Epithelial cell of proximal tubule (primary cell): ENCODE results near the gene ELMO3. TPM values are rescaled to one million over a fixed set of nuclear protein-coding genes. Genes with fewer than 3 reads are reported as not detected.

Source experiments
- DNase-seq: peaks from one replicate; pipeline ENCODE4 v3.0.0-alpha.2; 2011; ENCODE audit warnings: low read depth
- H3K4me3 ChIP-seq: 2 replicates; pipeline ENCODE4 v1.5.1; 2011; ENCODE audit warnings: low read depth, mild to moderate bottlenecking, low read length
- CTCF ChIP-seq: conservative IDR thresholded peaks from 2 replicates; pipeline ENCODE4 v1.5.1; 2012; ENCODE audit warnings: low read depth, mild to moderate bottlenecking, low read length
- total RNA-seq: library from RNA; depleted of rRNA; stranded (reverse); fragments of >200 nt; gene quantifications from 2 replicates; pipeline ENCODE4 v1.2.3, GENCODE V29; 2015

ELMO3 gene
- total RNA-seq, 1 donor from 2014 or later = 11.0 TPM

DNA sequence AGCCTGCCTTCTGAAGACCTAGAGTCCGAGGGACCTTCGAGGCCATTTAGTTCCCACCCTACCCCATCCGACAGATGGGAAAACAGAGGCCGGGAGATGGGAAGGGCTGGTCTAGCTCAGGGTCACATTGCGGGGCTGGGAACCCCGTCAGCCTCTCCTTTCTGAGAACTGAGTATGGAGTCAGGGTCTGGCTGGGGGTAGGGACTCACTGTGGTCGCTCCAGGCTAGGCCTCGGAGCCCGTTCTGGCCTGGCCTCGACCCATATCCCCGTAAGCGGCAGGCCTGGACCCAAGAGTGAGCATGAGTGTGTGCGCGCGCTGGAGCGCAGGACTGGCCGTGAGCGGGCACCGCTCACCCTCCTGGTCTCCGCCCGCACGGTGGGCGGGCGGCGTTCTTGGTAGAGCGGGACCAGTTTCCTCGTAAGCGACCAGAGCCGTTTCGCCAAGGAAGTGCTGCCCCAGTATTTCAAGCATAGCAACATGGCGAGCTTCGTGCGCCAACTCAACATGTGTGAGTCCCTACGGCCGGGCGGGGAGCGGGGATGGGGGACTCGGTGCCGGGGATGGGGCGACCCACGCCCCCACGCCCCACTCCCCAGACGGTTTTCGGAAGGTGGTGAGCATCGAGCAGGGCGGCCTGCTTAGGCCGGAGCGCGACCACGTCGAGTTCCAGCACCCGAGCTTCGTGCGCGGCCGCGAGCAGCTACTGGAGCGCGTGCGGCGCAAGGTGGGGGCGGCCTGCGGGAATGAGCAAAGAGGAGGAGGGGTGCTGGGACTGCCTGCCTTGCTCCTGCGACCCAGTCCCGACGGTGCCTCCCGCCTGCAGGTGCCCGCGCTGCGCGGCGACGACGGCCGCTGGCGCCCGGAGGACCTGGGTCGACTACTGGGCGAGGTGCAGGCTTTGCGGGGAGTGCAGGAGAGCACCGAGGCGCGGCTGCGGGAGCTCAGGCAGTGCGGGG, 33.5 kb upstream of the ELMO3 start:
- no peak for TF ChIP-seq CTCF
- DNase-seq = no peak
- H3K4me3 ChIP-seq = peak overlapping the region; percentile 59

- TF ChIP-seq CTCF = no peak
- DNase-seq = no peak
- H3K4me3 ChIP-seq = no peak overlapping the region
Measured at GRCh38 chr16:67166110-67166547, 32.8 kb upstream of the ELMO3 start.

GRCh38 chr16:67166598-67167168, 32.2 kb upstream of the ELMO3 start:
- TF ChIP-seq CTCF = no peak
- no peak overlapping the region for H3K4me3 ChIP-seq
- no peak for DNase-seq

DNA sequence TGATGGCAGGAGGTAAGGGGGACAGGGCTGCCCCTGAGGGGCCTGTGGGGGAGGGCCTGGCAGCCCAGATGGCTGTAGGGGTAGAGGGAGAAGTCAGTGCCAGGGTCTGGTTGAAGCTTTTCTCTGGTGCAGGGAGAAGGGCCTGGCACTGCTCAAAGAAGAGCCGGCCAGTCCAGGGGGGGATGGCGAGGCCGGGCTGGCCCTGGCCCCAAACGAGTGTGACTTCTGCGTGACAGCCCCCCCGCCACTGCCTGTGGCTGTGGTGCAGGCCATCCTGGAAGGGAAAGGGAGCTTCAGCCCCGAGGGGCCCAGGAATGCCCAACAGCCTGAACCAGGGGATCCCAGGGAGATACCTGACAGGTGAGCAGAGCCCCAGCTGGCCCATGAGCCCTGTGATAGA, 31.3 kb upstream of the ELMO3 start:
- TF ChIP-seq CTCF = no peak
- no peak overlapping the region for H3K4me3 ChIP-seq
- no peak for DNase-seq

DNA sequence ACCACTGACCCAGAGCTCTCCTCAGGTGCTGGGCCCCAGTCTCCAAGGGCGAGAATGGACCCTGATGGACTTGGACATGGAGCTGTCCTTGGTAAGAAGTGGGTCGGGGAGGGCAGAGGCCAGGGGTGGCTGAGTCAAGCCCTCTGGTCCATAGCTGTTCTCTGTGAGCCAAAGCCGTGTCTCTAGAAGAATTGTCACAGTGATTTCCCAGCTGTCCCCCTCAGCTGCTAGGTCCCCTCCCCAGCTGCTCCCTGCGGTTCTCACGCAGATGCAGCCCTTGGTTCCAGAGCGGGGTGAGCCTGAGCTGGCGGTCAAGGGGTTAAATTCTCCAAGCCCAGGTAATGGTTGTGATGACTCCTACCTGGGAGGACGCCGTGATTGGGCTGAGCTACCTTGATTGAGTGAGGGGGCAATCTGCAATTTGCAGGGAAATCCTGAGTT, 29.9 kb upstream of the ELMO3 start:
- no peak overlapping the region for H3K4me3 ChIP-seq
- DNase-seq = no peak
- no peak for TF ChIP-seq CTCF

DNA sequence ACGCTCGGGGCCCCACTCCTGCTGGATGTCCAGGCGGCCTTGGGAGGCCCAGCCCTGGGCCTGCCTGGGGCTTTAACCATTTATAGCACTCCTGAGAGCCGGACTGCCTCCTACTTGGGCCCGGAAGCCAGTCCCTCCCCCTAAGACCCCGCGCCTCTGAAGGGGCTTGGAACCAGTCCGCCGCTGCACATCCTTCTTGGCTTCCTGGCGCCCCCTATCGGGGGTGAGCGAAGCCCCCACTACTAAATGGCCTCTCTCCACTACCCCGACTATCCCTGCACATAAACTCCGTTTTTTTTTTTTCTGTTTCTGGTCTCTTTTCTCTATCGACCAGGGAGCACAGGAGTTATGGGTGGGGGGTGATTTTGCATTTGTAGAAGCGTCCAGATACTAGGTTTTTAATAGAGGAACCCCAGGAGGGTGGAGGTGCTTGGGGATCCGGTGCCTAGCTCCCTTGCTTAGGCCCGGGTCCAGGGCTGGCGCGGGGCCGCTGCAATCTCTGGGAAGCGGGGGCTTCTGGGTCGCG, 29.2 kb upstream of the ELMO3 start:
- peak overlapping the region; percentile 65 for H3K4me3 ChIP-seq
- no peak for DNase-seq
- peak; percentile 72 for TF ChIP-seq CTCF
